22Rv1 (cell line): Measurements from ENCODE around the gene AXL.
A peak's percentile ranks its signal among the peaks of the same experiment; 100 is the strongest.

Source experiments
- ZFX ChIP-seq: fragments of 450-650 bp; IDR thresholded peaks from 2 replicates; pipeline ENCODE4 v1.6.1; 2017; ENCODE audit warnings: antibody characterized with exemption, borderline replicate concordance
- TF ChIP-seq, protein P1 (sequence below): fragments of 450-650 bp; IDR thresholded peaks from 2 replicates; pipeline ENCODE4 v1.5.1; 2017; ENCODE audit warnings: mild to moderate bottlenecking

DNA sequence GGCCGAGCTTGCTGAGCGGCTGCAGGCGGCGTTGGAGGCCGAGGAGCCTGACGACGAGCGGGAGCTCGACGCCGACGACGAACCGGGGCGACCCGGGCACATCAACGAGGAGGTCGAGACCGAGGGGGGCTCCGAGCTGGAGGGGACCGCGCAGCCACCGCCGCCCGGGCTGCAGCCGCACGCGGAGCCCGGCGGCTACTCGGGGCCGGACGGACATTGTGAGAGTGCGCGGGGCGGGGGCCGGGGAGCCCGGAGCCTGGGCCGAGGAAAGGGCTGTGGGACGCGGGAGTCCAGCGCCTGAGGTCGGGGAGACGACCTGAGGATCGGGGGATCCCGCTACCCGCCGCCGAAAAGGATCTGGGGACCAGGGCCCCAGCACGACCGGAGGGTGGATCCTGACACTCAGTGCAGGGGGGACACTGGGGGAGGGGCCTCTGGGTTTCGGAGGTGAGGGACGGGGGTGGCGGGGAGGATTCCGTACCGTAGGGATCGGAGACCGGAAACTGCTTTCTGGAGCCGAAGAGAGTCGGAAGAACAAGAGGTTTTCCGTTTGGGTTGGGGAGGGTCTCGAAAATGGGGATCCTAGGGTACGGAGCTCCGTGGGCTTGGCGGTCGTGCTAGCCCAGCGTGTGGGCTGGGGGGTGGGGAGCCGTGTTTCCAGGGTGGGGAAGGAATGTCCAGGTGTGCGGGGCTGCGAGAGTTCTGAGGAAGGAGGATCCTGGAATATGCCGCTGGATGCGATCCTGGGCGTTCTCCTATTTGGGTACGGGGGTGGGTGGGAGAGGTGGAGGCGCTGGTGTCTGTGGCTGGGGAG is 45.8 kb downstream of the AXL start:
- TF ChIP-seq, protein P1, sequence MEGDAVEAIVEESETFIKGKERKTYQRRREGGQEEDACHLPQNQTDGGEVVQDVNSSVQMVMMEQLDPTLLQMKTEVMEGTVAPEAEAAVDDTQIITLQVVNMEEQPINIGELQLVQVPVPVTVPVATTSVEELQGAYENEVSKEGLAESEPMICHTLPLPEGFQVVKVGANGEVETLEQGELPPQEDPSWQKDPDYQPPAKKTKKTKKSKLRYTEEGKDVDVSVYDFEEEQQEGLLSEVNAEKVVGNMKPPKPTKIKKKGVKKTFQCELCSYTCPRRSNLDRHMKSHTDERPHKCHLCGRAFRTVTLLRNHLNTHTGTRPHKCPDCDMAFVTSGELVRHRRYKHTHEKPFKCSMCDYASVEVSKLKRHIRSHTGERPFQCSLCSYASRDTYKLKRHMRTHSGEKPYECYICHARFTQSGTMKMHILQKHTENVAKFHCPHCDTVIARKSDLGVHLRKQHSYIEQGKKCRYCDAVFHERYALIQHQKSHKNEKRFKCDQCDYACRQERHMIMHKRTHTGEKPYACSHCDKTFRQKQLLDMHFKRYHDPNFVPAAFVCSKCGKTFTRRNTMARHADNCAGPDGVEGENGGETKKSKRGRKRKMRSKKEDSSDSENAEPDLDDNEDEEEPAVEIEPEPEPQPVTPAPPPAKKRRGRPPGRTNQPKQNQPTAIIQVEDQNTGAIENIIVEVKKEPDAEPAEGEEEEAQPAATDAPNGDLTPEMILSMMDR, result peak; percentile 15; the same call in 1 of the 2 replicates
- no peak for TF ChIP-seq ZFX
